ENCODE data around the gene BAIAP2L2.

- no peak for TF ChIP-seq RAD21 (IDR thresholded peaks at IDR 0.05; ENCODE audit: insufficient read depth, low read depth, low read length)
- no peak for TF ChIP-seq FOXM1 (IDR thresholded peaks at IDR 0.05; ENCODE audit: low read depth, low read length)
- TF ChIP-seq JUND (IDR thresholded peaks at IDR 0.05; ENCODE audit: low read depth, low read length), result no peak
- no peak for TF ChIP-seq POLR2AphosphoS5 (IDR thresholded peaks at IDR 0.05; ENCODE audit: low read length)
- TF ChIP-seq, protein P1, sequence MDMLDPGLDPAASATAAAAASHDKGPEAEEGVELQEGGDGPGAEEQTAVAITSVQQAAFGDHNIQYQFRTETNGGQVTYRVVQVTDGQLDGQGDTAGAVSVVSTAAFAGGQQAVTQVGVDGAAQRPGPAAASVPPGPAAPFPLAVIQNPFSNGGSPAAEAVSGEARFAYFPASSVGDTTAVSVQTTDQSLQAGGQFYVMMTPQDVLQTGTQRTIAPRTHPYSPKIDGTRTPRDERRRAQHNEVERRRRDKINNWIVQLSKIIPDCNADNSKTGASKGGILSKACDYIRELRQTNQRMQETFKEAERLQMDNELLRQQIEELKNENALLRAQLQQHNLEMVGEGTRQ (IDR thresholded peaks at IDR 0.05; ENCODE audit: borderline replicate concordance, low read depth, low read length), result no peak
- no peak for TF ChIP-seq ATF3 (IDR thresholded peaks at IDR 0.05; ENCODE audit: borderline replicate concordance, extremely low read depth, low read depth, low read length)
These were observed 28.3 kb downstream of the BAIAP2L2 start for GRCh38 chr22:38081941-38082828.

Data from GM12878 (cell line).